Measurements from ENCODE around the gene ENPP7.
A peak's percentile ranks its signal among the peaks of the same experiment; 100 is the strongest.

The ENPP7 gene

DNA sequence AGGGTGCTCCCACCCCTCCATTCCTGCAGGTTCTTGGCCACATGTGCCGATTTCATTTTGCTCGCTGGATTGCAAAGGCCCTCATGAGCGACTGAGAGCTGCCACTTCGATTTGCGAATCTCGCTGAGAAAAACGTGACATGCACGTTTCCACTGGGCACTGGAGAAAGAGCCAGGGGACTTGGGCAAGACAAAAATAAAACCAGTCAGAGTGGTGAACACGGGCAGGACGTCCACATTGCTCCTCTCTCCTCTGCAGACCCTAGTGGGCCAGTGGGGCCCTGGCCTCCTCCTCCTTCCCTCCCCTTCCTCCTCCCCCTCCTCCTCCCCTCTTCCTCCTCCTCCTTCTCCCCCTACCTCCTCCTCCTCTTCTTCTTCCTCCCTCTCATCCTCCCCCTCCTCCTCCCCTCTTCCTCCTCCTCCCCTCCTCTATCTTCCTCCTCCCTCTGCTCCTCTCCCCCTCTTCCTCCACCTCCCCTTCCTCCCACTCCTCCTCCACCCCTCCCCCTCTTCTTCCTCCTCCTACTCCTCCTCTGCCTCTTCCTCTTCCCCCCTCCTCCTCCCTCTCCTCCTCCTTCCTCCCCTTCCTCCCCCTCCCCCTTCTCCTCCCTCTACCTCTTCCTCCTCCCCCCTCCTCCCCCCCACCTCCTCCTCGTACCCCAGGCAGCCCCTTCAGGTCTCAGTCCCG lies 28.1 kb upstream of the ENPP7 start:
- DNase-seq (ENCODE audit: low read depth), result no peak

- DNase-seq (ENCODE audit: low read depth), result no peak
Observed at GRCh38 chr17:79704691-79705090, 26.1 kb upstream of the ENPP7 start.

GRCh38 chr17:79705674-79706073 lies 25.1 kb upstream of the ENPP7 start:
- DNase-seq (ENCODE audit: low read depth), result no peak

GRCh38 chr17:79706931-79707850 lies 23.6 kb upstream of the ENPP7 start:
- DNase-seq (ENCODE audit: low read depth), result no peak

DNA sequence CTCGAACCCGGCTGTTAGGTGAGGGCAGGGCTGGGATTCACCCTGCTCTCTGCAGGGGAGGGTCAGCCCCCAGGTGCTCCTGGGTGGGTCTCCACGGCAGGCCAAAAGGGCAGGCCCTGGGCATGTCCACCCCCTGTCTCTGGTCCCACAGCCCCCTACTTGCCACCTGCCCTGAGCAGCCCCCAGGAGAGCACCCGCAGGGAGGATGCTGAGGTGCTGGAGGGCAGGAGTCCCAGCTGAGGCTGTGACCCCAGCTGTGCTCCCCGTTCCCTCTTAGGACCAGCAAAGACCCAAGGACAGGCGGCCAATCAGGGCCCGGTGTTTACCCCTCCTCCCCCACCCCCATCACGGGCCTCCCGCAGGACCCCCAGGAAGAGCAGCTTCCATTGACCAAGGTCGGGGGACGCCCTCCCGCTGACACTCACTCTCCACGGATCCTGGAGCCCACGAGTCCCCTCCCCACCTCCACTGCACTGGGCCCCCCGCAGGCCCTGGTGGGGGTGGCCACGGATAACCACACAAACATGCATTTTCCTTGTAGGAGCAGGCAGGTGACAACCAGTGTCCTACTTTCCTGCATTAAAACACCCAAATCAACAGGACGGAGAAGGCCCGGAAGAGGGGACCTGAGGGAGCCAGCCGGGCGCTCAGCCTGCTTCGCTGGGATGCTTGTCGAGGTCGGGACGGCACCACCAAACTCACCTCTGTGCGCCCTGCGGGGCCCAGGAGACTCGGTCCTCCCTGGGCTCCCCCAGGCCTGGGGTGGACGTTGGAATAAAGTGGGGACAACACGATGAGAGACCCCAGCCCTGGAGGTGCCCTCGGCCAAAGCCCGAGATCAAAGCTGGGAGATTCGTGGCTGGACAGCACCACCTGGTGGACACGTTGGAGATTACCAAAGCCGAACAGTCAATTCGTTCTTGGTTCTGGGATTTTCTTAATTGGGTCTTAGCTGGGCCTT lies 22.5 kb upstream of the ENPP7 start:
- DNase-seq (ENCODE audit: low read depth), result peak; percentile 57

- DNase-seq (ENCODE audit: low read depth), result no peak
Observed at GRCh38 chr17:79711715-79712305, 18.9 kb upstream of the ENPP7 start.

DNA sequence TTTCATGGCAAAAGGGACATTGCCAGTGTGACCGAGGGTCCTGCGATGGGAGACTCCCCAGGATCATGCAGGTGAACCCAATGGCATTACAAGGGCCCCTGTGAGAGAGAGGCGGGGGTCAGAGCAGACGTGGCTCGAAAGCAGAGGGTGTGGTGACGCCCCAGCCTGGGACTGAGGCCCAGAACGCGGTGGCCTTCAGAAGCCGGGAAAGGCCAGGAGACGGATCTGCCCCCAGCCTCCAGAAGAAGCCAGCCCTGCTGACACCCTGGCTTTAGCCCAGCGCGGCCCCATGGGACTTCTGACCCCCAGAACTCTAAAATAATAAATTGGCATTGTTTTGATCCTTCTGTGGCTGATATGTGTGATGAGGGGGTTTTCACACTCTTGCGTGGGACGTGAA lies 17.4 kb upstream of the ENPP7 start:
- DNase-seq (ENCODE audit: low read depth), result no peak

- DNase-seq (ENCODE audit: low read depth), result no peak
Observed at GRCh38 chr17:79714176-79715097, 16.3 kb upstream of the ENPP7 start.

GRCh38 chr17:79715098-79715942 lies 15.4 kb upstream of the ENPP7 start:
- no peak for DNase-seq (ENCODE audit: low read depth)

GRCh38 chr17:79715943-79716797 lies 14.6 kb upstream of the ENPP7 start:
- no peak for DNase-seq (ENCODE audit: low read depth)

DNA sequence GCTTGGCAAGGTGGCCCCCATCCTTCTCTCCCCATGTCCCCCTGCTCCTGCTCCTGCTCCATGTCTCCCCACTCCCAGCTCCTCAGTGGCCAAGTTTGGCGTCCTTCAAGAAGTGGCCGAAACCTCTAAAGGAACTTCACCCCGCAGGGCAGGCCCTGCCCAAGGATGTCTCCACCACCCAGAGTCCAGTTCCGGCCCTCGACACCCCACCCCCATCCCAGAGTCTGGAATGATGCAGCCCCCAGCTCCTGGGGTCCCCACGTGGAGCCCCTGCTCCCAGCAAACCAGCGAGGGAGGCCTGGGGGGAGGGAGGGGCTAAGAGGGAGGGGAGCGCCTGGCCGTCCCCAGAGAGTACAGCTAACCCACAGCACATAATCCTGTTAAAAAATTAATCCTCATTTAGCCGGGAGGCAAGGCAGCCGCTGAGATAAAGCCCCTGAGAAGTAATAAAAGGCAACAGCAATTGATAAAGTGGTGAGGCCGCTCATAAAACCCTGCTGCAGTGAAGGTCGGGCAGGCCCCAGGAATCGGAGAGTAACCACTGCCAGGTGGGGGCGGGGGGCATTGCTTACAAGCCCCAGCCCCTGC lies 9.9 kb upstream of the ENPP7 start:
- DNase-seq (ENCODE audit: low read depth), result no peak

DNA sequence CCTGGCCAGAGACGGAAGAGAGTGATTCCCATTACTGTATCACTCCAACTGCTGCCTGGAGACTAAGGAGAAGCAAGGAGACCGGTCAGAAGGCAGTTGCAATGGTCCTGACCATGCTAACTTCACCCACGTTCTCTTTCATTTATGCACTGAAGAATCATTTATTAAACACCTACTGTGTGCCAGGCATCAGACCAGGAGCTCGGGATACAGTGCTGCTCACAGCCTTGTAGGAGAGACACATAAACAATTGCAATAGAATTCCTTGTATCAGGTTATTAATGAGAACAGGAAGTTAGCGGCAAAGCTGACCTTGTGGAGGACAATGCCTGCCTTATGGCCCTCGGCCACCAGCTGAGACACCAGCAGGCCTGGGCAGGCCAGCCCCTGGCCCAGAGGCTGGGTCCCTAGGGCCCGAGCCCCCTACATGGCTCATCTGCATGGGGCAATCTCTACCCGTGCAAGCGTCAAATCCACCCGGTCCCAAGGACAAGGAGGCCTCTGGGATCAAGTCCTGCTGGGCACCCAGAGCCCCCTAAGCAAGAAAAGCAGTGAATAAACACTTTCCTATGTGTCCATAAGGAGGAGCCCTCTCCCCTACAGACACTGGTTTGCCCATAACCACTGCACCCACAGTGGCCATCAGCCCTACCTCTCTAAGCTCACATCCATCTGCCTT lies 8.6 kb upstream of the ENPP7 start:
- peak; percentile 42 for DNase-seq (ENCODE audit: low read depth)

GRCh38 chr17:79722787-79723186 lies 8.0 kb upstream of the ENPP7 start:
- DNase-seq (ENCODE audit: low read depth), result no peak

DNA sequence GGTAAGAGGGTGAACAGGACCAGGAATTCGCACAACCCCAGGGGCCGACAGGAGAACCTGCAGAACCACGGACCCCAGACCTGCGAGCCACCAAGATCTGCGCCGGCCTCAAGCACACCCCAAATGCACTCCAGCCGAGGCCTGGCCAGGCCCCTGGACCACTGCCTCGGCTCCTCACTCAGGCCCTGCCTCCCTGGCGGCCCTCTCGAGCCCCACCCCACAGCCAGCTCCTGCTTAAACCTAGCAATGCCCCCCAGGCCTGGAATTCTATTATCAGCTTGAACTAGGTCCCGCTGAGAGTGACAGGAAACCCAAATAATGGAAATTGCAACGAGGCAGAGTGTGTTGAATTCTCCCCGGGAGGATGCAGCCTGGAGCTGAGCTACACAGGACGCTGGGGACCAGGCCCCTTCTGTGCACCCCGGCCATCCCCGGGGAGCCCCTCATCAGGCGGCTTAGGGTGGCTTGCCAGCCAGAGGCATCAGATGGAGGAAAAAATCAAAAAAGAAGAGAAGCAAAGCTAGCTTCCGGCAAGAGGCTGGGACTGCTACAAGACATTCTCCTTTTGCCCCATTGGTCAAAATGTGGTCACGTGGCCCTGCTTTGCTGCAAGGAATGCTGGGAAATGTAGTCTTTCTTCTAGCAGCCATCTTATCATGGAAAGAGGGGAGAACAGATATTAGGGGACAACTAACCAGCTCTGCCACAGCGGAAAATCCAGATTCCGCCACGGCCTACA lies 2.4 kb upstream of the ENPP7 start:
- peak; percentile 90 for DNase-seq (ENCODE audit: low read depth)

DNA sequence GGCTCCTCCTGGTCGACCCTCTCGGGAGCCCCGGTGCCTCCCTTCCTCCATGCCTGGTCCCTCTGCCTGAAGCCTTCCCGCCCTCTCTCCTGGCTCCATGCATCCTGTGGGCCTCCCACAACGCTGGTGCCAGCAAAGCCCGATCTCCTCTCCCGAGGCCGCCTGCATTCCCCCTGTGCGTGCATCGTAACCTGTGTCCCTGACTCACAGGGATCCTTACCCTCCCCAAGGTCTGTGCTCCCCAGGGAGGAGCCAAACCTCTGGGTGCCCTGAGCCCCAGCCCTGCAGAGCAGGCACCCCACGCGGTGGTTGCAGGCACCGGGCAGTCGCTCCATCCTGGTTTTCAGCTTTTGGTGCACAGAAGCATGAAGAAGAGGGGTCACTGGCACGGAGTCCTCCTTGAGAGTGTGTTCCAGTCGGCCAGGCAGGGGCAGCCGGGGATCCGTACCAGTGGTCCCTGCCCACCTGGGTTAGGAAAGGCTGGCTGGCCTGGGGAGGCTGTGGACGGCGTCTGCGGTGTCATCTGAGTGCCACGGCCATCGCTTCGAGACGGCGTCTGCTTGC lies 1.8 kb upstream of the ENPP7 start:
- DNase-seq (ENCODE audit: low read depth), result no peak

GRCh38 chr17:79729761-79730160 lies 982 bp upstream of the ENPP7 start:
- DNase-seq (ENCODE audit: low read depth), result no peak

DNA sequence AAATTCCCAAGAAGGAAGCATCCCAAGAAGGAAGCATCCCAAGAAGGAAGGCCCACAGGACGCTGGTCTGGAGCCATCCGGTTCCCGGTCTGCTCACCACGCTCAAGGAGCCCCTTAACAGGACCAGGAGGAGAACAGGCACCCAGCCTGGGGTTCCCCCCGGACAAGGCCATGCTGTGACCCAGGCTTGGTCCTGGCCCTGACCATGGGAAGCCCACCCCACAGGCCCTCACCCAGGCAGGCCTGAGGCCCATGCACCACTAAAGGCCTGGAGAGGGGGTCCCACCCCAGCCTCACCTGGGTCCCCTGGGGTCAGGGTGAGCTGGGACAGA lies 340 bp upstream of the ENPP7 start:
- no peak for DNase-seq (ENCODE audit: low read depth)

Measured in ELR (cell line).